ENCODE results near the gene FREM1.

Gene FREM1

DNA sequence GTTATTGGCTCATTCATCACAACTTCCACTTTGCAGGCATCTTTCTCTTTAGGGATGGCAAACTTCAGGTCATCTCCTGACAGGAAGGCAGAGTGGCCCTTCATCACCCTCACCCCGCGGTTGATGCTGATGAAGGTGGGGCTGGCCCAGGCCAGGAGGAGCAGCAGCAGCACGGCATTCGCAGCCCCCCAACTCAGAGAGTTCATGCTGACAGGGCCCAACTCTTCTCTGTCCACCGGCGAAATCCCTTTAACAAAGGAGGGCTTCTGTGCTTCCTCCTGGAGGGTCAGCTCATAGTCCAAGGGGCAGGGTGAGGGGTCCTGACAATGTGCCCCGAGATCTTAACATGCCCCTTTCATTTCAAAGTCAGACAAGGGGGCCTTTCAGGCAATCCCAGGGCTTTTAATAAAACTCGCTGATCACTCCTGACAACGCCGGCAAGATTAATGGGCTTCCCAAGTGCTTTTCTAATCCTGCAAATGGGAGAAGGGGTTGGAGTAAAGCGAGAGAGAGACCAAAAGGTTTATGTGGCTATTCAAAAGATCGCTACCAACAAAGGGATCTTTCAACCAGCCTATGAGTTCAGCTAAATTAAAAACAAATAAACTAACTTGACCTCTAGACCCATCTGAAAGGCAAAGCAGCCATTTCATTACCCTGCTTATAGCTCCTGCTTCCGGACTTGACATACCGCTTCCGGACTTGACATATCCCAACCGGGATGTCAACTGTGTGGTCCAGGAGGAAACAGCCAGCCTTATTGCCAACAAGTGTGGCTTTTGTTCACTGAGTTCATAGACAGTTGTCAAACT, 41.2 kb downstream of the FREM1 start:
- DNase-seq = no peak

GRCh38 chr9:14868418-14868771, 41.8 kb downstream of the FREM1 start:
- DNase-seq = no peak

DNA sequence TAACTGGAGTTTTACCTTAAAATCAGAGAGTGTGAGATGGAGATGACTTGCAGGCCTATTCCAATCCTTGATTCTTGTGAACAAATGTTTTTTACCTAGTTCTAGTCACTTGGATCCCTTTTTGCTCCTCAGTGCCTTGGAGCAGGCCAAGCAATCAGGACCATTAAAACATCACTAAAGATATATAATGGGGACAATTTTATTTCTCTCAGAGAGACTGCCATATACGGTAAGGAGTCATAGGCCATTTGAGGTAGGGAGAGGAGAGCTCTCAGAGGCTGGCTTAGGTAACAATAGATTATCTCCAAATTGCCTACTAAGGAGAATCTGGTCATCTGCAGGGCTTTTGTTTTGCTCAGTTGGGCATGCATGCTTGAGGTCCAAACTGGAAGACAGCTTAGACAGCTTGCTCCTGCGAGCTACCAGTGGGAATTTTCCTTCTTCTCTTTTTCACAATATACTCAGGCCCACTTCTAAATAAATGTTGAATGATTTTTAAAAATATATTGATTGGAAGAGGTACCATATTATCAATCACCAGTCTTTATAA, 44.0 kb downstream of the FREM1 start:
- no peak for DNase-seq

- DNase-seq = no peak
Measured at GRCh38 chr9:14864309-14864708, 45.9 kb downstream of the FREM1 start.

- DNase-seq = no peak
Measured at GRCh38 chr9:14863402-14863801, 46.8 kb downstream of the FREM1 start.

GRCh38 chr9:14857449-14858305, 52.6 kb downstream of the FREM1 start:
- no peak for DNase-seq

DNA sequence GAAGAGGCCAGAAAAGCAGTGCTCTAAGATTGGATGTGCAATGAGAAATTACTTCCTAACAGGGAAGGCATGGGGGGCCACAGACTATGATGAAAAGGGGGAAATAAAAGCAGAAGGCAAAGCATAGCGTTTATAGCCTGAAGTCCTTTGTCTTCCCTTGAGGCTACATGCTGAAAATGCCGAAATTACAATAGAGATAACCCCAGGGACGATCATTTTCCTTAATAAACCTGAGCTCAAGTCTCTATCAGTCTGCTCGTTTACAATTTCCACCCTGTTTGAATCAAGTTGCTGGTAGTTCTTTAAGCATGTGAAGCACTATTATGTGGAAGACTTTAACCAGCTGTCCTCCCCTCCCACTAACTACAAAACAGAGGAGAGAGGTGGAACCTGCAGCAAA, 60.4 kb downstream of the FREM1 start:
- no peak for DNase-seq

- no peak for DNase-seq
Measured at GRCh38 chr9:14849296-14849695, 60.9 kb downstream of the FREM1 start.

GRCh38 chr9:14846871-14847311, 63.3 kb downstream of the FREM1 start:
- DNase-seq = peak; percentile 9

- DNase-seq = no peak
Measured at GRCh38 chr9:14843163-14843562, 67.1 kb downstream of the FREM1 start.

DNA sequence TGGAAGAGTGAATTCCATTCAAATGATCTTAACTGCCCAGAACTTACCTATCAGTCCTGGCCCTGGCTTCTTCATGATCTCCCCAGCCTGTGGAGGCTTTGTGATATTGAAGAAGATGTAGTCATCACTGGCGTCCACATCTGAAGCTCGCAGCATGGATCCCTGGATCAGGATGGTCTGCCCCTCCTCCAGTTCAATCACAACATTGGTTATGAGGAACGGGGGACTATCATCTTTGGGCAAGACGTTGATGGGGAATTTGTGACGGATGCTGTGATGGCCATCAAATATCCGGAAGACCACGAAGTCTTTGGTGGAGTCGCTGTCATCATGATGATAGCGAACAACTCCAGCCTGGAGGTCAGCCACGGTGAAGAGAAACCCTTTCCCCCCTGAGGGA, 68.0 kb downstream of the FREM1 start:
- no peak for DNase-seq

GRCh38 chr9:14838701-14839100, 71.5 kb downstream of the FREM1 start:
- DNase-seq = no peak

- no peak for DNase-seq
Measured at GRCh38 chr9:14836885-14837284, 73.3 kb downstream of the FREM1 start.

- no peak for DNase-seq
Measured at GRCh38 chr9:14831661-14832060, 78.6 kb downstream of the FREM1 start.

- no peak for DNase-seq
Measured at GRCh38 chr9:14831074-14831473, 79.2 kb downstream of the FREM1 start.

DNA sequence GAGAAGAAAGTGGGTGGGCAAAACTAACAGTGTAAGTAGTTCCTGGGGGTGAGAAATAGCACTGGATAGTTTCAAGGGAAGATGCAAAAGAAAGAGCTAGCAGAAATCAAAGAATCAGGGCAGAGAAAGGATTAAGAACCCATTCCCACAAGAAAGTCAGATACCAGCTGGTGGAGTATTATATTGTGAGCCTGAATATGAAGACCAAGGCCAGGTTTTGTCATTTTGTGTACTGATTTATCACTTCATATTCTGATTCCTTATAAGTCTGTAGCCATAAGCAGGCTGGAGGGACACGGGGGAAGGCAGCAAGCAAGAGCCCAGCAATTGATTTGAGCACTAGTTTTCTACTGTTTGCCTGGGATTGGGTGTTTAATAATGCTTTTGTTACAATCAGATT, 80.2 kb downstream of the FREM1 start:
- no peak for DNase-seq

GRCh38 chr9:14829204-14829603, 81.0 kb downstream of the FREM1 start:
- no peak for DNase-seq

GRCh38 chr9:14827805-14828204, 82.4 kb downstream of the FREM1 start:
- no peak for DNase-seq

DNA sequence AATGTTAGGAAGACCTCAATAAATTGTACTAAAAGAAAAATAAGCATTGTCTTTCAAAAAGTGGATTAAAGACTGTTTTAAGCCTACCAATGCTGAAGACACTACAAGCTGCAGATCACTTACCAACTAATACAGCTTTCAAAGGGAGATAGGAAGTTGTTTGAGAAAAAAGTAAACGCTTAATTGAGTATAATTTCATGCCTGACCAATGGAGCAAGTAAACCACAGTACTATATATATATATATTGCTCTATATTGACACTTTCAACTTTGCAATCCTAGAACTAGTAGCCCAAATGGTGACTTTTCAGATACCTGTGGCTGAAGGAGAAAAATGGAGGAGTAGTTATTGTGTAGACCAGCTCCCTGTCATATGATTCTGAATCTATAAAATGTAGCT, 85.7 kb downstream of the FREM1 start:
- no peak for DNase-seq

- no peak for DNase-seq
Measured at GRCh38 chr9:14823800-14824199, 86.4 kb downstream of the FREM1 start.

DNA sequence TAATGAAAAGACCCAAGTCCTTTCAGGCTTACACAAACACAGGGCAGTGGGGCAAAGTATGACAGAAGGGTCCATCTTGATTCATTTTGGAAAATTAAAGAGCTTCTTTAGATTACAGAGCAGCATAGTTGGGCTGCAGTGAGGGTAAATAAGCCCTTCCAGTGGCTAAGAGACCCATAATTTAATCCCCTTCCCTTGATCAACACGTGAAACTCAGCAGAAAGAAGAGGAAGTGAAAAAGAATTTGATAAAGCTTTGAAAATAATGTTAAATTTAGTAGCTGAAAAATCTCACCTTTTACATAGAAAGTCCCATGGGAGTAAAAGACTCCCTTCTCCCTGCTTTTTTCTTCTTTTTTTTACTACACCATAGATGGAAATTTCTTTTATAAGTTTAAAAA, 87.6 kb downstream of the FREM1 start:
- no peak for DNase-seq

- DNase-seq = no peak
Measured at GRCh38 chr9:14819183-14819582, 91.0 kb downstream of the FREM1 start.

DNA sequence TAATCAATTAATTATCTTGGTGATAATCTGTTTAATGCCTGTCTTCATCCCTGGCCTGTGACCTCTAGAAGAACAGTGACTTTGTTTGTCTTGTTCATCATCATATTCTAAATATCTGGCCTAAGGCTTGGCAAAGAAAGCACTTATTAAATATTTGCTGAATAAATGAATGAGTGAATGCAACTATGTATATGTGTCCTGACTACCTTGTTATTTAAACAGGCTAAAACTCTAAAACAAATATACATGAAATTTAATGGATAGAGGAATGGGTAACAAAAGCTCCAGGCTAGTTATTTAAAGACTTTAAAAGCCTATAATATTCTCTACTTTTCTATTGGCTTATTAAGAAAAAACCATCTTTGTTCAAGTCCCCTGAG, 96.0 kb downstream of the FREM1 start:
- no peak for DNase-seq

Data from NCI-H524 treated with DMSO at 0.1 percent for 48 hours (cell line).